Liver (tissue), 9 donors: ENCODE results near the gene MAPK8IP2. TPM values are rescaled to one million over a fixed set of nuclear protein-coding genes. Genes with fewer than 3 reads are reported as not detected.

ENCODE experiments used
- DNase-seq: peaks from one replicate; pipeline ENCODE4 v3.0.0-alpha.2; 2017; ENCODE audit warnings: low spot score
- H3K27ac ChIP-seq, 2 donors: one replicate each; pipeline ENCODE4 v1.7.0; 2013; ENCODE audit warnings: inconsistent platforms in 2 of 2, low read length in 2 of 2, control low read depth in 1 of 2, low read depth in 1 of 2, mild to moderate bottlenecking in 1 of 2
- H3K27me3 ChIP-seq, 4 donors: one replicate each; pipeline versions ENCODE4 v1.6.1 to v1.7.0; 2013; ENCODE audit warnings: low read length in 3 of 4, inconsistent platforms in 1 of 4, mild to moderate bottlenecking in 1 of 4, moderate library complexity in 1 of 4; ENCODE audit not compliant: control insufficient read depth in 4 of 4, insufficient read depth in 4 of 4
- H3K36me3 ChIP-seq, 4 donors: one replicate each; pipeline versions ENCODE4 v1.6.1 to v1.7.0; 2013; ENCODE audit warnings: low read length in 3 of 4, mild to moderate bottlenecking in 3 of 4, low read depth in 1 of 4, moderate library complexity in 1 of 4; ENCODE audit not compliant: control insufficient read depth in 4 of 4, insufficient read depth in 3 of 4
- H3K4me1 ChIP-seq, 4 donors: one replicate each; pipeline versions ENCODE4 v1.6.1 to v1.7.0; 2013; ENCODE audit warnings: low read length in 3 of 4, mild to moderate bottlenecking in 3 of 4, moderate library complexity in 1 of 4; ENCODE audit not compliant: control insufficient read depth in 4 of 4, insufficient read depth in 4 of 4
- H3K4me3 ChIP-seq, 3 donors: one replicate each; pipeline versions ENCODE4 v1.6.1 to v1.7.0; 2013; ENCODE audit warnings: low read length in 3 of 3, control low read depth in 1 of 3, low read depth in 1 of 3, mild to moderate bottlenecking in 1 of 3
- H3K9ac ChIP-seq, 2 donors: one replicate each; pipeline ENCODE4 v1.7.0; 2013; ENCODE audit warnings: low read length in 2 of 2, mild to moderate bottlenecking in 2 of 2, moderate library complexity in 2 of 2, control low read depth in 1 of 2, low read depth in 1 of 2
- H3K9me3 ChIP-seq, 4 donors: one replicate each; pipeline versions ENCODE4 v1.6.1 to v1.7.0; 2013; ENCODE audit warnings: low read length in 3 of 4; ENCODE audit not compliant: control insufficient read depth in 4 of 4
- ATF3 ChIP-seq: IDR thresholded peaks from 2 replicates; pipeline ENCODE4 v1.6.1; 2016; ENCODE audit warnings: antibody characterized with exemption
- EGR1 ChIP-seq, 2 donors: IDR thresholded peaks; 2 replicates each; pipeline ENCODE4 v1.6.1; 2016 to 2018; ENCODE audit warnings: antibody characterized with exemption in 2 of 2, low read depth in 2 of 2
- FOXA1 ChIP-seq: IDR thresholded peaks from 2 replicates; pipeline ENCODE4 v1.6.1; 2016; ENCODE audit warnings: antibody characterized with exemption
- FOXA2 ChIP-seq: IDR thresholded peaks from 2 replicates; pipeline ENCODE4 v1.6.1; 2016; ENCODE audit warnings: antibody characterized with exemption
- GABPA ChIP-seq, 2 donors: IDR thresholded peaks in 1 of 2; conservative IDR thresholded peaks in 1 of 2; 2 replicates each; pipeline ENCODE4 v1.6.1; 2016; ENCODE audit warnings: antibody characterized with exemption in 2 of 2, mild to moderate bottlenecking in 1 of 2, moderate library complexity in 1 of 2
- HNF4A ChIP-seq, 2 donors: conservative IDR thresholded peaks; 2 replicates each; pipeline ENCODE4 v1.6.1; 2016; ENCODE audit warnings: antibody characterized with exemption in 2 of 2, mild to moderate bottlenecking in 2 of 2
- HNF4G ChIP-seq: IDR thresholded peaks from 2 replicates; pipeline ENCODE4 v1.6.1; 2016; ENCODE audit warnings: antibody characterized with exemption
- JUND ChIP-seq, 2 donors: IDR thresholded peaks; 2 replicates each; pipeline ENCODE4 v1.6.1; 2016; ENCODE audit warnings: antibody characterized with exemption in 2 of 2
- NR2F2 ChIP-seq: IDR thresholded peaks from 2 replicates; pipeline ENCODE4 v1.6.1; 2016; ENCODE audit warnings: antibody characterized with exemption
- RAD21 ChIP-seq, 2 donors: IDR thresholded peaks; 2 replicates each; pipeline ENCODE4 v1.6.1; 2016; ENCODE audit warnings: antibody characterized with exemption in 2 of 2, mild to moderate bottlenecking in 2 of 2
- REST ChIP-seq: IDR thresholded peaks from 2 replicates; pipeline ENCODE4 v1.6.1; 2016; ENCODE audit warnings: antibody characterized with exemption, mild to moderate bottlenecking
- RXRA ChIP-seq, 2 donors: IDR thresholded peaks; 2 replicates each; pipeline ENCODE4 v1.6.1; 2017 to 2018; ENCODE audit warnings: antibody characterized with exemption in 2 of 2, mild to moderate bottlenecking in 1 of 2
- SP1 ChIP-seq: IDR thresholded peaks from 2 replicates; pipeline ENCODE4 v1.6.1; 2018; ENCODE audit warnings: antibody characterized with exemption, mild to moderate bottlenecking
- TAF1 ChIP-seq: conservative IDR thresholded peaks from 2 replicates; pipeline ENCODE4 v1.6.1; 2016; ENCODE audit warnings: antibody characterized with exemption, mild to moderate bottlenecking
- YY1 ChIP-seq: IDR thresholded peaks from 2 replicates; pipeline ENCODE4 v1.6.1; 2016; ENCODE audit warnings: antibody characterized with exemption, mild to moderate bottlenecking
- ZBTB33 ChIP-seq: IDR thresholded peaks from 2 replicates; pipeline ENCODE4 v1.6.1; 2016; ENCODE audit warnings: antibody characterized with exemption
- WGBS: extraction: QIAGEN DNeasy Blood & Tissue Kit; methylation state at CpG from one replicate; pipeline ENCODE4 v1.1.7; 2013; 5-methylcytosine and 5-hydroxymethylcytosine counted together
- polyA plus RNA-seq, 2 donors: library from polyadenylated mRNA; stranded (reverse) in 1 of 2; unstranded in 1 of 2; fragments of 200-250 nt in 1 of 2; fragments of >200 nt in 1 of 2; fragmentation: Nextera tagmentation in 1 of 2; extraction: Ambion mirVana in 1 of 2; gene quantifications; one replicate each; pipeline versions ENCODE4 v1.2.1 to v1.2.3, GENCODE V29; 2013 to 2015
- total RNA-seq, 2 donors: library from RNA; depleted of rRNA; stranded (reverse); fragments of >200 nt; gene quantifications; one replicate each; pipeline ENCODE4 v1.2.3, GENCODE V29; 2014
- TF ChIP-seq, protein P1 (sequence below): IDR thresholded peaks from 2 replicates; pipeline ENCODE4 v1.6.1; 2016; ENCODE audit warnings: antibody characterized with exemption
- TF ChIP-seq, protein P2 (sequence below): fragments of 150-350 bp; IDR thresholded peaks from 2 replicates; pipeline ENCODE4 v1.5.1; 2017; ENCODE audit warnings: improper control_type of control experiment, low read depth, low read length; ENCODE audit not compliant: missing input control
- donor health status: healthy.
- donor health status: healthy.
- donor health status: healthy.
- donor health status: healthy.
- donor health status: healthy.

The MAPK8IP2 gene
- total and polyA plus RNA-seq, 4 donors, result 0.04 to 0.37 (median 0.13) TPM

DNA sequence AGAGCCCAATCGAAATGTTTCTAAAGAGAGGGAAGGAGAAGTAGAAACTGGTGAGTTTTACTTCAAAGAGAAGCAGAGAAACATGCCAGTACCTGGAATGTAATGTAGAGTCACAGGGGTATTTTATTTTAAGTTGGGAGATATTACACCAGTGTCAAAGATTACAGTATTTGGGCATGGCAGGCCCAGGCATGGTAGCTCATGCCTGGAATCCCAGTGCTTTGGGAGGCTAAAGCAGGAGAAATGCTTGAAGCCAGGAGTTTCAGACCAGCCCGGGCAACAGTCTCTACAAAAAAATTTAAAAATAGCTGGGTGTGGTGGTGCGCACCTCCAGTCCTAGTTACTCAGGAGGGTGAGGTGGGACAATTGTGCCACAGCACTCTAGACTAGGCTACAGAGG, 40.6 kb upstream of the MAPK8IP2 start:
- DNase-seq, result no peak
- no peak overlapping the region for H3K27ac ChIP-seq
- H3K4me1 ChIP-seq, result peaks cover 0 to 8% (median 4%) of the 10 kb centered on the region in 4 donors
- no peak overlapping the region for H3K9ac ChIP-seq
- H3K4me3 ChIP-seq, result no peak overlapping the region
- no peaks in the 10 kb centered on the region for H3K27me3 ChIP-seq
- no peak for TF ChIP-seq EGR1 (IDR thresholded peaks at IDR 0.05; ENCODE audit: low read depth in 2 of 2)
- TF ChIP-seq, protein P1, sequence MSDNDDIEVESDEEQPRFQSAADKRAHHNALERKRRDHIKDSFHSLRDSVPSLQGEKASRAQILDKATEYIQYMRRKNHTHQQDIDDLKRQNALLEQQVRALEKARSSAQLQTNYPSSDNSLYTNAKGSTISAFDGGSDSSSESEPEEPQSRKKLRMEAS, result no peak
- no peak for TF ChIP-seq ZBTB33
- TF ChIP-seq JUND (IDR thresholded peaks at IDR 0.05), result no peak
- no peak for TF ChIP-seq REST
- TF ChIP-seq TAF1, result no peak
- TF ChIP-seq ATF3, result no peak
- no peak for TF ChIP-seq HNF4G
- no peak for TF ChIP-seq RXRA (IDR thresholded peaks at IDR 0.05)
- no peak for TF ChIP-seq HNF4A (conservative IDR thresholded peaks at IDR 0.05)
- no peak for TF ChIP-seq GABPA (IDR thresholded peaks at IDR 0.05 in 1 of 2, conservative IDR thresholded peaks at IDR 0.05 in 1 of 2)
- TF ChIP-seq SP1, result no peak
- TF ChIP-seq FOXA1, result no peak
- no peak for TF ChIP-seq RAD21 (IDR thresholded peaks at IDR 0.05)
- no peak for TF ChIP-seq NR2F2
- TF ChIP-seq FOXA2, result no peak
- TF ChIP-seq, protein P2, sequence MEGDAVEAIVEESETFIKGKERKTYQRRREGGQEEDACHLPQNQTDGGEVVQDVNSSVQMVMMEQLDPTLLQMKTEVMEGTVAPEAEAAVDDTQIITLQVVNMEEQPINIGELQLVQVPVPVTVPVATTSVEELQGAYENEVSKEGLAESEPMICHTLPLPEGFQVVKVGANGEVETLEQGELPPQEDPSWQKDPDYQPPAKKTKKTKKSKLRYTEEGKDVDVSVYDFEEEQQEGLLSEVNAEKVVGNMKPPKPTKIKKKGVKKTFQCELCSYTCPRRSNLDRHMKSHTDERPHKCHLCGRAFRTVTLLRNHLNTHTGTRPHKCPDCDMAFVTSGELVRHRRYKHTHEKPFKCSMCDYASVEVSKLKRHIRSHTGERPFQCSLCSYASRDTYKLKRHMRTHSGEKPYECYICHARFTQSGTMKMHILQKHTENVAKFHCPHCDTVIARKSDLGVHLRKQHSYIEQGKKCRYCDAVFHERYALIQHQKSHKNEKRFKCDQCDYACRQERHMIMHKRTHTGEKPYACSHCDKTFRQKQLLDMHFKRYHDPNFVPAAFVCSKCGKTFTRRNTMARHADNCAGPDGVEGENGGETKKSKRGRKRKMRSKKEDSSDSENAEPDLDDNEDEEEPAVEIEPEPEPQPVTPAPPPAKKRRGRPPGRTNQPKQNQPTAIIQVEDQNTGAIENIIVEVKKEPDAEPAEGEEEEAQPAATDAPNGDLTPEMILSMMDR, result no peak
- TF ChIP-seq YY1, result no peak
- H3K9me3 ChIP-seq, result no peaks in the 10 kb centered on the region
- 93% methylated on average over 3 of the region's 3 CpGs for WGBS
- H3K36me3 ChIP-seq, result no peaks in the 10 kb centered on the region
